ENCODE results near the gene STAG2. TPM values are rescaled to one million over a fixed set of nuclear protein-coding genes. Genes with fewer than 3 reads are reported as not detected.

Gene STAG2
- total RNA-seq, 6 donors from 2014 or later, result 49.9 to 105 (median 68.1) TPM

DNA sequence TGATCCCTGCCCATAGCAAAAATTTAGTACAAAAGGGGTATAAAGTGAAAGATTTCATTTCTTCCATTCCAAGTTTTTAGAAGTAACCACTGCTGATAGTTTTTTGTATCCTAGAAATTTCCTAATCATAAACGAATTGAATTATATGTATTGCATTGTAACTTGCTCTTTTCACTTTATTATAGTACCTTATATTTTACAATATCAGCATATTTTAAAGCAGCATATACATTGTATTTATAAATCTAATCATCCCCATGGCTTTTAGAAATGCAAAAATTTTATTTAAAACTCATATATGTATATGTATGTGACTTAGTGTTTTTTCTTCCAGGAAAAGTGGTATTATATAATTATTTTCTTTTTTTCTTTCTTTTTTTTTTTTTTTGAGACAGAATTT is 27.7 kb downstream of the STAG2 start:
- no peak for TF ChIP-seq POLR2A (IDR thresholded peaks at IDR 0.05)
- TF ChIP-seq EP300 (IDR thresholded peaks at IDR 0.05), result no peak
- TF ChIP-seq POLR2AphosphoS5 (IDR thresholded peaks at IDR 0.05), result no peak
- TF ChIP-seq, protein P1, sequence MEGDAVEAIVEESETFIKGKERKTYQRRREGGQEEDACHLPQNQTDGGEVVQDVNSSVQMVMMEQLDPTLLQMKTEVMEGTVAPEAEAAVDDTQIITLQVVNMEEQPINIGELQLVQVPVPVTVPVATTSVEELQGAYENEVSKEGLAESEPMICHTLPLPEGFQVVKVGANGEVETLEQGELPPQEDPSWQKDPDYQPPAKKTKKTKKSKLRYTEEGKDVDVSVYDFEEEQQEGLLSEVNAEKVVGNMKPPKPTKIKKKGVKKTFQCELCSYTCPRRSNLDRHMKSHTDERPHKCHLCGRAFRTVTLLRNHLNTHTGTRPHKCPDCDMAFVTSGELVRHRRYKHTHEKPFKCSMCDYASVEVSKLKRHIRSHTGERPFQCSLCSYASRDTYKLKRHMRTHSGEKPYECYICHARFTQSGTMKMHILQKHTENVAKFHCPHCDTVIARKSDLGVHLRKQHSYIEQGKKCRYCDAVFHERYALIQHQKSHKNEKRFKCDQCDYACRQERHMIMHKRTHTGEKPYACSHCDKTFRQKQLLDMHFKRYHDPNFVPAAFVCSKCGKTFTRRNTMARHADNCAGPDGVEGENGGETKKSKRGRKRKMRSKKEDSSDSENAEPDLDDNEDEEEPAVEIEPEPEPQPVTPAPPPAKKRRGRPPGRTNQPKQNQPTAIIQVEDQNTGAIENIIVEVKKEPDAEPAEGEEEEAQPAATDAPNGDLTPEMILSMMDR (IDR thresholded peaks at IDR 0.05), result no peak
- no peak for DNase-seq

DNA sequence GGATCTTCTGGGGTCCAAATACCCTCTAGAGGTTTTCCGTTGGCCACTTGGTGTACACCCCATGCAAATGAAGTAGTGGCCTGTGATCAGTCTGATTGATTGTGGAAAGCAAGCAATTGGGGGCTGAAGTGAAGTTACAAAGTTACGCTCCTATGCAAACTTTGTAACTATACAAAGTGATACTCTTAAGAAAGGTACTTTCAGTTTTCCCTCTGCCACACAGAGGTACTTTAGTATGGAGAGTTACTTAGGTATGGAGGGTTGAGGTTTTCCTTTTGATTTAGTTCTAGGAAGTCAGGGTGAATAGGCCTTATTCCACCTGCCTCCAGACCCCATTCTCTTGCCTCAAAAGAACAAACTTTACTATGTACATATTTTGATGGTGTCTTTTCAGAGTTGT is 28.7 kb downstream of the STAG2 start:
- ATAC-seq (ENCODE audit: low FRiP score in 2 of 2), result no peak
- TF ChIP-seq POLR2AphosphoS5 (IDR thresholded peaks at IDR 0.05) (no peak), EP300 (IDR thresholded peaks at IDR 0.05) (no peak), POLR2A (IDR thresholded peaks at IDR 0.05) (no peak)
- TF ChIP-seq, protein P1 (IDR thresholded peaks at IDR 0.05), result no peak

More for the DNA sequence above, 27.7 kb downstream of the STAG2 start:
- Histone ChIP-seq H3K27ac (no peak overlapping the region), H3K9me3 (no peaks in the 10 kb centered on the region), H3K36me3 (no peaks in the 10 kb centered on the region), H3K4me1 (peaks cover 0 to 8% (median 0%) of the 10 kb centered on the region in 4 donors), H3K27me3 (no peaks in the 10 kb centered on the region), H3K4me3 (no peak overlapping the region)
- no peak for ATAC-seq (ENCODE audit: low FRiP score in 2 of 2)
- WGBS, 2 donors, result 36 to 55% methylated on average over 1 of the region's 1 CpG

DNA sequence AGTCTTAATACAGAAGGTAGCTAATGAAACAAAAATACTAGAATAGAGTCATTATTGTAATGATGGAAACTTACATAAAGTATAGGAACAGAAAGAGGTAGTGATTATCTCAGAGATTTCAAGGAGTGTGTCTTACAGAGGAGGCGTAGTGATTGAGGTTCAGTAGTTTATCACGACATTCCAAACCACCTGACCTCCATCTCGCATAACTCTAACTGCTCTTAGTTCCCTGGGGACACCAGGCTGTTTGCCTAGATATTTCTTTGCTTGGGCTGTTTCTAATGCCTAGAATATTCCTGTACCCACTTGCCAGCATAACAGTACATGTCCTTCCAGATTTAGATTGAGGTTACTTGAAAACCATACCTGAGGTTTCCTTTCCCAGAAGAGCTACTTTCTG is 29.1 kb downstream of the STAG2 start:
- TF ChIP-seq, protein P1 (IDR thresholded peaks at IDR 0.05), result no peak
- TF ChIP-seq EP300 (IDR thresholded peaks at IDR 0.05) (no peak), POLR2A (IDR thresholded peaks at IDR 0.05) (no peak), POLR2AphosphoS5 (IDR thresholded peaks at IDR 0.05) (no peak)
- Histone ChIP-seq H3K4me1 (peaks cover 0 to 16% (median 0%) of the 10 kb centered on the region in 4 donors), H3K27ac (no peak overlapping the region), H3K36me3 (no peaks in the 10 kb centered on the region), H3K9me3 (no peaks in the 10 kb centered on the region), H3K27me3 (no peaks in the 10 kb centered on the region), H3K4me3 (no peak overlapping the region)
- ATAC-seq (ENCODE audit: low FRiP score in 2 of 2) (no peak), DNase-seq (no peak)
- WGBS, 2 donors, result 50 to 78% methylated on average over 3 of the region's 3 CpGs

More for the DNA sequence above, 28.7 kb downstream of the STAG2 start:
- Histone ChIP-seq H3K27me3 (no peaks in the 10 kb centered on the region), H3K4me3 (no peak overlapping the region), H3K4me1 (peaks cover 0 to 12% (median 0%) of the 10 kb centered on the region in 4 donors), H3K36me3 (no peaks in the 10 kb centered on the region), H3K9me3 (no peaks in the 10 kb centered on the region), H3K27ac (no peak overlapping the region)
- 71 to 79% methylated on average over 2 of the region's 2 CpGs for WGBS, 2 donors
- DNase-seq, result no peak

DNA sequence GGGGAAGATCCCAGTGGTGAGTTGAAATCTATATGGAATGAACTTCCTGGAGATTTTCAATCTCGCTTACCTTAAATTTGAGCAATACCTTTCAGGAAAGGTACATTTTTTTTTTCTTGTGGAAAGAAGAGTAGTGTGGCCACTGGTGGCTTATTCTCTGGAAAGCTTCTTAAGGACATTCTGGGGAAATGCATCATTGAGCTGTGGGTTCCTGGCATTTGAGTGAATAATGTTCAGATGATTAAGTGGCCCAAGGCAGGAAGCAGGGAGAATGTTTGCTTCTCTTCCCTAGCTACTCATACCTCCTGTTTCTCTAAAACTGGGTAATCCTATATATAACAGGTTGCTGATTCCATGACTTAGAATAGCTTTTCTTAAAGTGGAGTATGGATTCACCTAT is 31.8 kb downstream of the STAG2 start:
- WGBS, 2 donors, result 86 to 89% methylated on average over 1 of the region's 1 CpG
- Histone ChIP-seq H3K4me3 (no peak overlapping the region), H3K4me1 (peaks cover 0 to 16% (median 0%) of the 10 kb centered on the region in 4 donors), H3K9me3 (no peaks in the 10 kb centered on the region), H3K27ac (no peak overlapping the region), H3K36me3 (no peaks in the 10 kb centered on the region), H3K27me3 (no peaks in the 10 kb centered on the region)
- TF ChIP-seq, protein P1 (IDR thresholded peaks at IDR 0.05), result no peak
- no peak for TF ChIP-seq EP300 (IDR thresholded peaks at IDR 0.05)
- no peak for TF ChIP-seq POLR2A (IDR thresholded peaks at IDR 0.05)
- no peak for TF ChIP-seq POLR2AphosphoS5 (IDR thresholded peaks at IDR 0.05)
- ATAC-seq (ENCODE audit: low FRiP score in 2 of 2), result no peak
- no peak for DNase-seq

DNA sequence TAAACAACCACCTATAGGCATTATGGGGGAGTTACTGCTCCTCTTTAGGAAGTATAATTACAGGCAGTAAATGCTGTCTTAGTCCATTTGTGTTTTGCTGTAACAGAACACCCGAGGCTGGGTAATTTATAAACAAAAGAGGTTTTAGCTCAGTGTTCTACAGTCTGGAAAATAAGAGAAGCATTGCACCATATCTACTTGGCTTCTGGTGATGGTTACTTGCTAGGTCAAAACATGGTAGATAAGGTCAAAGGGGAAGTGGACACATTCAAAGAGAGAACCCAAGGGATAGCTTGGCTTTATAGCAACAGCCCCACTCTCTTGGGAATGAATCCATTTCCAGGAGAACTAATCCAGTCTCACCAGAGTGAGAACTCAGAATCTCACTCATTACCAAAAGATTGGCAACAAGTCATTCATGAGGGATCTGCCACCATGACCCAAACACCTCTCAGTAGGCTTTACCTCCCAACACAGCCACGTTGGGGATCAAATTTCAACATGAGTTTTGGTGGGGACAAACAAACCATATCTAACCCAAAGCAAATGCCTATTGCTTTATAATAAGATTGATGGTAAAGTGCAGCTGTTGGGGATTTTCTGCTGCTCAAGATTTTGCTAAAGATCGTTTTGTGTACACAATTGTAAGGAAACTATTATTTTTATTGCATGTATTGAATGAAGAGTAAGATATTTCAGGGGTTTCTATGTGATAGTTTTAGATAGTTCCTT is 32.6 kb downstream of the STAG2 start:
- Histone ChIP-seq H3K9me3 (no peaks in the 10 kb centered on the region), H3K4me1 (peaks cover 0 to 16% (median 0%) of the 10 kb centered on the region in 4 donors), H3K4me3 (no peak overlapping the region), H3K27me3 (no peaks in the 10 kb centered on the region), H3K27ac (no peak overlapping the region), H3K36me3 (no peaks in the 10 kb centered on the region)
- WGBS, 2 donors, result 28% methylated on average over 3 of the region's 3 CpGs
- ATAC-seq (ENCODE audit: low FRiP score in 2 of 2) (no peak), DNase-seq (no peak)
- TF ChIP-seq POLR2A (IDR thresholded peaks at IDR 0.05) (no peak), POLR2AphosphoS5 (IDR thresholded peaks at IDR 0.05) (no peak), EP300 (IDR thresholded peaks at IDR 0.05) (no peak)
- TF ChIP-seq, protein P1 (IDR thresholded peaks at IDR 0.05), result no peak

All from upper lobe of left lung (tissue), 6 donors.